SK-N-SH treated with all-trans-retinoic acid at 6 μM for 48 hours (cell line): ENCODE data around the gene SRSF6.
A peak's percentile ranks its signal among the peaks of the same experiment; 100 is the strongest.

Source experiments
- ATAC-seq: fragments of 200-7000 bp; cut with Tn5 transposase; 3 replicates; pipeline ENCODE4 v1.9.1; 2020; ENCODE audit warnings: mild to moderate bottlenecking, moderate library complexity
- ARNTL ChIP-seq: fragments of 450-650 bp; formaldehyde crosslinking; IDR thresholded peaks from 2 replicates; pipeline ENCODE4 v1.5.0; 2020; ENCODE audit warnings: low read depth, mild to moderate bottlenecking, moderate library complexity, borderline replicate concordance
- BACH2 ChIP-seq: fragments of 250-450 bp; sonication (Bioruptor Pico); IDR thresholded peaks from 2 replicates; pipeline ENCODE4 v1.9.0; 2021; ENCODE audit warnings: mild to moderate bottlenecking, borderline replicate concordance
- CREB5 ChIP-seq: fragments of 250-450 bp; sonication (Bioruptor Pico); IDR thresholded peaks from 2 replicates; pipeline ENCODE4 v1.5.1; 2020; ENCODE audit warnings: low read depth, mild to moderate bottlenecking, moderate library complexity
- CSDC2 ChIP-seq: fragments of 250-450 bp; sonication (Bioruptor Pico); IDR thresholded peaks from 2 replicates; pipeline ENCODE4 v1.5.0; 2020; ENCODE audit warnings: mild to moderate bottlenecking, moderate library complexity
- CSRNP3 ChIP-seq: fragments of 250-450 bp; sonication (Bioruptor Pico); IDR thresholded peaks from 2 replicates; pipeline ENCODE4 v1.5.1; 2021; ENCODE audit warnings: mild to moderate bottlenecking, moderate library complexity
- ESRRG ChIP-seq: fragments of 250-450 bp; sonication (Bioruptor Pico); IDR thresholded peaks from 2 replicates; pipeline ENCODE4 v1.6.1; 2021; ENCODE audit warnings: mild to moderate bottlenecking
- GLIS3 ChIP-seq: fragments of 250-450 bp; sonication (Bioruptor Pico); IDR thresholded peaks from 2 replicates; pipeline ENCODE4 v1.5.0; 2020; ENCODE audit warnings: mild to moderate bottlenecking, moderate library complexity
- ISL1 ChIP-seq: fragments of 250-450 bp; sonication (Bioruptor Pico); IDR thresholded peaks from 2 replicates; pipeline ENCODE4 v2.1.2; 2022; ENCODE audit warnings: mild to moderate bottlenecking, moderate library complexity
- OSR1 ChIP-seq: fragments of 250-450 bp; sonication (Bioruptor Pico); IDR thresholded peaks from 2 replicates; pipeline ENCODE4 v1.8.0; 2022; ENCODE audit warnings: moderate library complexity, mild to moderate bottlenecking, inconsistent platforms
- PATZ1 ChIP-seq: fragments of 250-450 bp; sonication (Bioruptor Pico); IDR thresholded peaks from 2 replicates; pipeline ENCODE4 v1.8.0; 2020; ENCODE audit warnings: mild to moderate bottlenecking, moderate library complexity, borderline replicate concordance
- POU6F1 ChIP-seq: fragments of 250-450 bp; sonication (Bioruptor Pico); IDR thresholded peaks from 2 replicates; pipeline ENCODE4 v1.8.0; 2021; ENCODE audit warnings: low read depth, mild to moderate bottlenecking, moderate library complexity, borderline replicate concordance
- PPARA ChIP-seq: fragments of 250-450 bp; sonication (Bioruptor Pico); IDR thresholded peaks from 2 replicates; pipeline ENCODE4 v1.5.0; 2020; ENCODE audit warnings: mild to moderate bottlenecking, borderline replicate concordance
- RARB ChIP-seq: fragments of 250-450 bp; sonication (Bioruptor Pico); IDR thresholded peaks from 2 replicates; pipeline ENCODE4 v1.8.0; 2021; ENCODE audit warnings: mild to moderate bottlenecking, moderate library complexity
- SNAI2 ChIP-seq: fragments of 250-450 bp; sonication (Bioruptor Pico); IDR thresholded peaks from 2 replicates; pipeline ENCODE4 v1.5.0; 2020; ENCODE audit warnings: mild to moderate bottlenecking, moderate library complexity
- TCF4 ChIP-seq: fragments of 250-450 bp; sonication (Bioruptor Pico); IDR thresholded peaks from 2 replicates; pipeline ENCODE4 v1.8.0; 2021; ENCODE audit warnings: mild to moderate bottlenecking, moderate library complexity, borderline replicate concordance
- TOX ChIP-seq: fragments of 250-450 bp; sonication (Bioruptor Pico); IDR thresholded peaks from 2 replicates; pipeline ENCODE4 v1.8.0; 2021; ENCODE audit warnings: mild to moderate bottlenecking, moderate library complexity, borderline replicate concordance
- TSHZ2 ChIP-seq: fragments of 250-450 bp; sonication (Bioruptor Pico); IDR thresholded peaks from 2 replicates; pipeline ENCODE4 v1.5.0; 2020; ENCODE audit warnings: mild to moderate bottlenecking, moderate library complexity
- ZC3H10 ChIP-seq: fragments of 250-450 bp; sonication (Bioruptor Pico); IDR thresholded peaks from 2 replicates; pipeline ENCODE4 v1.5.1; 2021; ENCODE audit warnings: mild to moderate bottlenecking, moderate library complexity
- ZFP3 ChIP-seq: fragments of 250-450 bp; sonication (Bioruptor Pico); IDR thresholded peaks from 2 replicates; pipeline ENCODE4 v1.5.0; 2020; ENCODE audit warnings: mild to moderate bottlenecking, moderate library complexity
- ZFP30 ChIP-seq: fragments of 450-650 bp; formaldehyde crosslinking; IDR thresholded peaks from 2 replicates; pipeline ENCODE4 v1.5.0; 2022; ENCODE audit warnings: mild to moderate bottlenecking, moderate library complexity
- ZNF565 ChIP-seq: fragments of 450-650 bp; formaldehyde crosslinking; conservative IDR thresholded peaks from 2 replicates; pipeline ENCODE4 v1.5.0; 2020; ENCODE audit warnings: low read depth, mild to moderate bottlenecking, moderate library complexity
- ZNF70 ChIP-seq: fragments of 450-650 bp; formaldehyde crosslinking; IDR thresholded peaks from 2 replicates; pipeline ENCODE4 v1.5.0; 2020; ENCODE audit warnings: mild to moderate bottlenecking, moderate library complexity
- ZNF8 ChIP-seq: fragments of 450-650 bp; formaldehyde crosslinking; IDR thresholded peaks from 2 replicates; pipeline ENCODE4 v1.5.0; 2020; ENCODE audit warnings: mild to moderate bottlenecking, moderate library complexity

SRSF6 gene

GRCh38 chr20:43463527-43464218 lies 6.0 kb downstream of the SRSF6 start:
- ATAC-seq: no peak
- TF ChIP-seq CREB5 (CRISPR knock-in tag) (no peak), ISL1 (CRISPR knock-in tag) (no peak), PATZ1 (CRISPR knock-in tag) (no peak), GLIS3 (CRISPR knock-in tag) (no peak), CSDC2 (CRISPR knock-in tag) (no peak), ARNTL (no peak), PPARA (CRISPR knock-in tag) (no peak), TOX (no peak; the same call in 1 of the 2 replicates), RARB (CRISPR knock-in tag) (no peak), POU6F1 (no peak), TCF4 (no peak), ESRRG (CRISPR knock-in tag) (no peak), OSR1 (CRISPR knock-in tag) (no peak), ZNF8 (CRISPR knock-in tag) (no peak), ZFP30 (no peak), TSHZ2 (CRISPR knock-in tag) (no peak), BACH2 (no peak), ZFP3 (CRISPR knock-in tag) (no peak)
- TF ChIP-seq, all 23 proteins: peak for 0

- ATAC-seq: no peak
- TF ChIP-seq ARNTL: no peak
- TF ChIP-seq, all 23 proteins: peak for 0
Measured at GRCh38 chr20:43464219-43464790, 6.6 kb downstream of the SRSF6 start.

- ATAC-seq: peak; percentile 16
- TF ChIP-seq ZFP30 (no peak), PATZ1 (CRISPR knock-in tag) (no peak), ZNF565 (CRISPR knock-in tag) (no peak), TOX (no peak), CREB5 (CRISPR knock-in tag) (no peak), SNAI2 (CRISPR knock-in tag) (no peak), ZNF70 (CRISPR knock-in tag) (no peak), ZC3H10 (CRISPR knock-in tag) (no peak), TCF4 (no peak), ZNF8 (CRISPR knock-in tag) (no peak), TSHZ2 (CRISPR knock-in tag) (no peak), ZFP3 (CRISPR knock-in tag) (no peak), CSRNP3 (no peak), ESRRG (CRISPR knock-in tag) (no peak)
Measured at GRCh38 chr20:43465625-43465943, 7.9 kb downstream of the SRSF6 start.
